GM12878 (cell line): ENCODE data around the gene REEP5. TPM values are rescaled to one million over a fixed set of nuclear protein-coding genes. Genes with fewer than 3 reads are reported as not detected.

ENCODE experiments used
- BACH1 ChIP-seq: fragments of 450-650 bp; IDR thresholded peaks from 2 replicates; pipeline ENCODE4 v1.6.1; 2017; ENCODE audit warnings: mild to moderate bottlenecking, borderline replicate concordance
- EP300 ChIP-seq, 2 experiments: fragments of 150-350 bp in 1 of 2; IDR thresholded peaks; 2 replicates each; pipeline ENCODE4 v1.6.1; 2011 to 2012; ENCODE audit warnings: low read depth in 2 of 2, low read length in 2 of 2, borderline replicate concordance in 1 of 2, improper control_type of control experiment in 1 of 2, inconsistent platforms in 1 of 2; ENCODE audit not compliant: control insufficient read depth in 1 of 2
- ETV6 ChIP-seq, 2 experiments: fragments of 450-650 bp in 1 of 2; IDR thresholded peaks in 1 of 2; conservative IDR thresholded peaks in 1 of 2; 2 replicates each; pipeline ENCODE4 v1.6.1; 2014; ENCODE audit warnings: antibody characterized with exemption in 1 of 2, borderline replicate concordance in 1 of 2, low read depth in 1 of 2, mild to moderate bottlenecking in 1 of 2, moderate library complexity in 1 of 2
- FOXM1 ChIP-seq: IDR thresholded peaks from 2 replicates; pipeline ENCODE4 v1.6.1; 2012; ENCODE audit warnings: low read depth, mild to moderate bottlenecking, inconsistent platforms, low read length, moderate library complexity
- HDAC2 ChIP-seq: fragments of 200-600 bp; sonication (generic); IDR thresholded peaks from 2 replicates; pipeline ENCODE4 v1.6.1; 2017
- NFIC ChIP-seq: IDR thresholded peaks from 2 replicates; pipeline ENCODE4 v1.6.1; 2012; ENCODE audit warnings: low read depth, mild to moderate bottlenecking, inconsistent platforms, low read length, moderate library complexity
- POLR2AphosphoS5 ChIP-seq: IDR thresholded peaks from 2 replicates; pipeline ENCODE4 v1.6.1; 2011; ENCODE audit warnings: mild to moderate bottlenecking, low read length, inconsistent platforms
- RAD21 ChIP-seq: IDR thresholded peaks from 2 replicates; pipeline ENCODE4 v1.6.1; 2011; ENCODE audit warnings: mild to moderate bottlenecking, low read depth, low read length, moderate library complexity; ENCODE audit not compliant: insufficient read depth
- SKIL ChIP-seq: fragments of 450-650 bp; IDR thresholded peaks from 2 replicates; pipeline ENCODE4 v1.6.1; 2017; ENCODE audit warnings: mild to moderate bottlenecking, low read depth, inconsistent platforms; ENCODE audit not compliant: poor library complexity, severe bottlenecking
- SPI1 ChIP-seq: IDR thresholded peaks from 2 replicates; pipeline ENCODE4 v1.6.1; 2011; ENCODE audit warnings: low read depth, mild to moderate bottlenecking, low read length, moderate library complexity, borderline replicate concordance; ENCODE audit not compliant: insufficient read depth
- TAF1 ChIP-seq: IDR thresholded peaks from 2 replicates; pipeline ENCODE4 v1.6.1; 2011; ENCODE audit warnings: mild to moderate bottlenecking, low read depth, low read length, borderline replicate concordance
- TBL1XR1 ChIP-seq: IDR thresholded peaks from 2 replicates; pipeline ENCODE4 v1.6.1; 2012; ENCODE audit warnings: low read depth, low read length, improper control_type of control experiment
- polyA plus RNA-seq, 11 experiments: library from polyadenylated mRNA; depleted of rRNA in 4 of 11; unstranded in 6 of 11; stranded (reverse) in 5 of 11; fragments of >200 nt; fragmentation: Nextera tagmentation in 4 of 11; fragmentation: Illumina TruSeq in 1 of 11; extraction: Ambion mirVana in 4 of 11; extraction: Trizol in 1 of 11; gene quantifications; 1 replicate in 1 of 11; 2 replicates in 10 of 11; pipeline versions ENCODE4 v1.2.1 to v1.2.3, GENCODE V29; 2011 to 2016; ENCODE audit warnings: inconsistent platforms in 2 of 11, missing spikeins in 2 of 11, low read depth in 1 of 11
- total RNA-seq, 4 experiments: library from RNA; depleted of rRNA in 3 of 4; stranded (reverse); fragments of >200 nt in 3 of 4; fragmentation: Illumina TruSeq in 1 of 4; extraction: Trizol in 1 of 4; gene quantifications; 2 replicates each; pipeline versions ENCODE4 v1.2.1 to v1.2.3, GENCODE V29; 2013 to 2021
- TF ChIP-seq, protein P1 (sequence below): IDR thresholded peaks from 2 replicates; pipeline ENCODE4 v1.6.1; 2011; ENCODE audit warnings: borderline replicate concordance, low read depth, mild to moderate bottlenecking, moderate library complexity, low read length; ENCODE audit not compliant: insufficient read depth, poor library complexity, severe bottlenecking
- TF ChIP-seq, protein P2 (sequence below): fragments of 450-650 bp; IDR thresholded peaks from 2 replicates; pipeline ENCODE4 v1.6.1; 2017; ENCODE audit warnings: mild to moderate bottlenecking, moderate library complexity

The REEP5 gene
- total and polyA plus RNA-seq, 10 of the 15 experiments (the other 5 are each of a cell fraction or from before 2014, with no cell fraction given): 30.5 to 211 (median 113) TPM

DNA sequence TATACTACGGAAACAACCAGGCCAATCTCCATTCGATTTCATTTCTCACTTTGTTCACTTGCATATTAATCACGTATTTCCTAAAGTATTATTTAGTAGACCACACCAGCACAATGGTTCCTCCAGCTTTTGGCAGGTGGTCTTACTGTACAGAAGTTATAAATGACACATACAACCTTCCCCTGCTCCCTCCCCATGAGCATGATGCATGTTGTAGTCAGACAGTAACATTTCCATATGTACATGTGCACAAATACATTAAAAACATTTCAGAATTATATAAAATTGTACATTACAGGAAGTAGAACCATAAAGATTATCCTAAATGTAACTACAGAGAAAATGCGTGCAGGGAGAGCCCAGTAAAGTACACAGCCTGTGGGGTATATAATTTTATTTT, 43.9 kb downstream of the REEP5 start (continued):
- no peak for TF ChIP-seq FOXM1
- no peak for TF ChIP-seq HDAC2
- TF ChIP-seq, protein P1, sequence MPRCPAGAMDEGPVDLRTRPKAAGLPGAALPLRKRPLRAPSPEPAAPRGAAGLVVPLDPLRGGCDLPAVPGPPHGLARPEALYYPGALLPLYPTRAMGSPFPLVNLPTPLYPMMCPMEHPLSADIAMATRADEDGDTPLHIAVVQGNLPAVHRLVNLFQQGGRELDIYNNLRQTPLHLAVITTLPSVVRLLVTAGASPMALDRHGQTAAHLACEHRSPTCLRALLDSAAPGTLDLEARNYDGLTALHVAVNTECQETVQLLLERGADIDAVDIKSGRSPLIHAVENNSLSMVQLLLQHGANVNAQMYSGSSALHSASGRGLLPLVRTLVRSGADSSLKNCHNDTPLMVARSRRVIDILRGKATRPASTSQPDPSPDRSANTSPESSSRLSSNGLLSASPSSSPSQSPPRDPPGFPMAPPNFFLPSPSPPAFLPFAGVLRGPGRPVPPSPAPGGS: no peak
- no peak for TF ChIP-seq BACH1
- TF ChIP-seq EP300 (IDR thresholded peaks at IDR 0.05; ENCODE audit: borderline replicate concordance in 1 of 2, control insufficient read depth in 1 of 2, low read depth in 2 of 2, low read length in 2 of 2): no peak
- no peak for TF ChIP-seq ETV6 (conservative IDR thresholded peaks at IDR 0.05 in 1 of 2, IDR thresholded peaks at IDR 0.05 in 1 of 2; ENCODE audit: borderline replicate concordance in 1 of 2, low read depth in 1 of 2)
- TF ChIP-seq POLR2AphosphoS5: no peak
- no peak for TF ChIP-seq SPI1
- no peak for TF ChIP-seq RAD21
- no peak for TF ChIP-seq NFIC
- TF ChIP-seq SKIL: no peak
- no peak for TF ChIP-seq TBL1XR1
- TF ChIP-seq, protein P2, sequence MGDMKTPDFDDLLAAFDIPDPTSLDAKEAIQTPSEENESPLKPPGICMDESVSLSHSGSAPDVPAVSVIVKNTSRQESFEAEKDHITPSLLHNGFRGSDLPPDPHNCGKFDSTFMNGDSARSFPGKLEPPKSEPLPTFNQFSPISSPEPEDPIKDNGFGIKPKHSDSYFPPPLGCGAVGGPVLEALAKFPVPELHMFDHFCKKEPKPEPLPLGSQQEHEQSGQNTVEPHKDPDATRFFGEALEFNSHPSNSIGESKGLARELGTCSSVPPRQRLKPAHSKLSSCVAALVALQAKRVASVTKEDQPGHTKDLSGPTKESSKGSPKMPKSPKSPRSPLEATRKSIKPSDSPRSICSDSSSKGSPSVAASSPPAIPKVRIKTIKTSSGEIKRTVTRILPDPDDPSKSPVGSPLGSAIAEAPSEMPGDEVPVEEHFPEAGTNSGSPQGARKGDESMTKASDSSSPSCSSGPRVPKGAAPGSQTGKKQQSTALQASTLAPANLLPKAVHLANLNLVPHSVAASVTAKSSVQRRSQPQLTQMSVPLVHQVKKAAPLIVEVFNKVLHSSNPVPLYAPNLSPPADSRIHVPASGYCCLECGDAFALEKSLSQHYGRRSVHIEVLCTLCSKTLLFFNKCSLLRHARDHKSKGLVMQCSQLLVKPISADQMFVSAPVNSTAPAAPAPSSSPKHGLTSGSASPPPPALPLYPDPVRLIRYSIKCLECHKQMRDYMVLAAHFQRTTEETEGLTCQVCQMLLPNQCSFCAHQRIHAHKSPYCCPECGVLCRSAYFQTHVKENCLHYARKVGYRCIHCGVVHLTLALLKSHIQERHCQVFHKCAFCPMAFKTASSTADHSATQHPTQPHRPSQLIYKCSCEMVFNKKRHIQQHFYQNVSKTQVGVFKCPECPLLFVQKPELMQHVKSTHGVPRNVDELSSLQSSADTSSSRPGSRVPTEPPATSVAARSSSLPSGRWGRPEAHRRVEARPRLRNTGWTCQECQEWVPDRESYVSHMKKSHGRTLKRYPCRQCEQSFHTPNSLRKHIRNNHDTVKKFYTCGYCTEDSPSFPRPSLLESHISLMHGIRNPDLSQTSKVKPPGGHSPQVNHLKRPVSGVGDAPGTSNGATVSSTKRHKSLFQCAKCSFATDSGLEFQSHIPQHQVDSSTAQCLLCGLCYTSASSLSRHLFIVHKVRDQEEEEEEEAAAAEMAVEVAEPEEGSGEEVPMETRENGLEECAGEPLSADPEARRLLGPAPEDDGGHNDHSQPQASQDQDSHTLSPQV: no peak
- no peak for TF ChIP-seq TAF1
